HCT116 (cell line): ENCODE data around the gene IFNLR1. TPM values are rescaled to one million over a fixed set of nuclear protein-coding genes. Genes with fewer than 3 reads are reported as not detected.

ENCODE experiments used
- ATAC-seq: fragments of 200-7000 bp; cut with Tn5 transposase; 2 replicates; pipeline ENCODE4 v1.9.1; 2020; ENCODE audit warnings: mild to moderate bottlenecking, moderate library complexity
- BruUV-seq: library from RNA; stranded (reverse); fragments of 400-500 nt; replicated peaks from 2 replicates; lab custom pipeline; 2021; lab: Mats Ljungman, UMichigan
- CTCF ChIA-PET: fragments of 300-600 bp; sonication (Branson Sonifier 250); formaldehyde crosslinking; loops from one replicate; lab custom pipeline; 2021; ENCODE audit warnings: antibody characterized with exemption; lab: Charles Lee
- POLR2A ChIA-PET: fragments of 300-600, 350-600 bp; sonication (Branson Sonifier 250); formaldehyde crosslinking; loops from one replicate; lab custom pipeline; 2021; ENCODE audit warnings: antibody characterized with exemption; lab: Charles Lee
- RAD21 ChIA-PET, 2 experiments: fragments of 300-600 bp; sonication (Branson Sonifier 250); formaldehyde crosslinking; loops; one replicate each; lab custom pipeline; 2023; ENCODE audit warnings: low total read pairs in 2 of 2; ENCODE audit not compliant: uncharacterized antibody in 2 of 2, unreplicated experiment in 2 of 2, low non-redundant PET in 1 of 2; lab: Charles Lee
- DNase-seq: peaks from one replicate; pipeline ENCODE4 v3.0.0-alpha.2; 2010; ENCODE audit warnings: low read depth, low spot score
- H2AFZ ChIP-seq: fragments of 200-600 bp; shearing (Covaris generic), sonication (generic); 2 replicates; pipeline ENCODE4 v1.6.1; 2017; ENCODE audit warnings: low read depth, mixed run types, mixed read lengths, antibody characterized with exemption, low read length; ENCODE audit not compliant: poor library complexity, severe bottlenecking
- H3K27ac ChIP-seq: 2 replicates; pipeline ENCODE4 v1.5.1; 2012; ENCODE audit warnings: low read depth, low read length
- H3K27me3 ChIP-seq: fragments of 200-600 bp; sonication (generic); 2 replicates; pipeline ENCODE4 v1.6.1; 2016; ENCODE audit warnings: mixed run types, low read length, mixed read lengths; ENCODE audit not compliant: insufficient read depth
- H3K36me3 ChIP-seq, 2 experiments: fragments of 200-500 bp in 1 of 2; fragments of 200-600 bp in 1 of 2; sonication (Bioruptor generic) in 1 of 2; sonication (generic) in 1 of 2; 2 replicates each; pipeline versions ENCODE4 v1.5.1 to v1.6.1; 2014 to 2016; ENCODE audit warnings: low read length in 2 of 2, inconsistent platforms in 1 of 2, mixed read lengths in 1 of 2, mixed run types in 1 of 2; ENCODE audit not compliant: insufficient read depth in 2 of 2, control insufficient read depth in 1 of 2
- H3K4me1 ChIP-seq, 2 experiments: fragments of 200-600 bp in 1 of 2; sonication (generic) in 1 of 2; 2 replicates each; pipeline versions ENCODE4 v1.5.1 to v1.6.1; 2012 to 2017; ENCODE audit warnings: low read length in 2 of 2, inconsistent platforms in 1 of 2, mild to moderate bottlenecking in 1 of 2, mixed read lengths in 1 of 2, mixed run types in 1 of 2, moderate library complexity in 1 of 2; ENCODE audit not compliant: insufficient read depth in 2 of 2, control insufficient read depth in 1 of 2
- H3K4me2 ChIP-seq: fragments of 200-600 bp; sonication (generic); 2 replicates; pipeline ENCODE4 v1.6.1; 2017; ENCODE audit warnings: mixed run types, low read length, mixed read lengths
- H3K4me3 ChIP-seq, 2 experiments: fragments of 200-600 bp in 1 of 2; sonication (generic) in 1 of 2; replicated peaks in 1 of 2; 2 replicates each; pipeline ENCODE4 v1.5.1; 2011 to 2016; ENCODE audit warnings: low read length in 2 of 2, control low read depth in 1 of 2, low read depth in 1 of 2, mild to moderate bottlenecking in 1 of 2, mixed read lengths in 1 of 2, mixed run types in 1 of 2
- H3K79me2 ChIP-seq: fragments of 200-600 bp; sonication (generic); 2 replicates; pipeline ENCODE4 v1.6.1; 2017; ENCODE audit warnings: mild to moderate bottlenecking, mixed run types, low read length, moderate library complexity, mixed read lengths; ENCODE audit not compliant: insufficient read depth
- H3K9ac ChIP-seq: fragments of 200-600 bp; sonication (generic); 2 replicates; pipeline ENCODE4 v1.6.1; 2016; ENCODE audit warnings: low read length, mixed read lengths
- H3K9me2 ChIP-seq: fragments of 200-600 bp; sonication (generic), shearing (Covaris generic); 2 replicates; pipeline ENCODE4 v1.6.1; 2017; ENCODE audit warnings: mixed run types, mild to moderate bottlenecking, moderate library complexity; ENCODE audit not compliant: insufficient read depth
- H3K9me3 ChIP-seq, 2 experiments: fragments of 200-500 bp in 1 of 2; fragments of 200-600 bp in 1 of 2; sonication (Bioruptor generic) in 1 of 2; sonication (generic) in 1 of 2; 2 replicates each; pipeline ENCODE4 v1.6.1; 2014 to 2017; ENCODE audit warnings: low read length in 2 of 2, mixed read lengths in 2 of 2, inconsistent platforms in 1 of 2, low read depth in 1 of 2, mild to moderate bottlenecking in 1 of 2, mixed run types in 1 of 2, moderate library complexity in 1 of 2; ENCODE audit not compliant: control insufficient read depth in 1 of 2, insufficient read depth in 1 of 2
- H4K20me1 ChIP-seq: fragments of 200-600 bp; sonication (generic), shearing (Covaris generic); 2 replicates; pipeline ENCODE4 v1.6.1; 2017; ENCODE audit warnings: mixed run types, mild to moderate bottlenecking, moderate library complexity; ENCODE audit not compliant: insufficient read depth
- ATF3 ChIP-seq: IDR thresholded peaks from 2 replicates; pipeline ENCODE4 v1.6.1; 2012
- CBX3 ChIP-seq: IDR thresholded peaks from 2 replicates; pipeline ENCODE4 v1.6.1; 2012; ENCODE audit warnings: low read depth
- CEBPB ChIP-seq: IDR thresholded peaks from 2 replicates; pipeline ENCODE4 v1.6.1; 2012; ENCODE audit warnings: low read depth
- EGR1 ChIP-seq: IDR thresholded peaks from 2 replicates; pipeline ENCODE4 v1.6.1; 2012; ENCODE audit warnings: low read depth
- ELF1 ChIP-seq: IDR thresholded peaks from 2 replicates; pipeline ENCODE4 v1.6.1; 2012; ENCODE audit warnings: low read depth, borderline replicate concordance
- FOSL1 ChIP-seq: IDR thresholded peaks from 2 replicates; pipeline ENCODE4 v1.6.1; 2012; ENCODE audit warnings: low read depth
- JUND ChIP-seq: IDR thresholded peaks from 2 replicates; pipeline ENCODE4 v1.6.1; 2012
- MAX ChIP-seq: IDR thresholded peaks from 2 replicates; pipeline ENCODE4 v1.6.1; 2012
- POLR2A ChIP-seq: IDR thresholded peaks from 2 replicates; pipeline ENCODE4 v1.7.0; 2011; ENCODE audit warnings: borderline replicate concordance; ENCODE audit not compliant: insufficient read depth, insufficient read length; ENCODE audit errors: extremely low read depth
- REST ChIP-seq: IDR thresholded peaks from 2 replicates; pipeline ENCODE4 v1.6.1; 2012; ENCODE audit warnings: low read depth
- SP1 ChIP-seq: IDR thresholded peaks from 2 replicates; pipeline ENCODE4 v1.6.1; 2012; ENCODE audit warnings: low read depth
- ZFX ChIP-seq: fragments of 450-650 bp; IDR thresholded peaks from 2 replicates; pipeline ENCODE4 v1.6.1; 2017
- intact Hi-C: fragments of 100-400 bp; cut with micrococcal nuclease; formaldehyde crosslinking; loops from 2 replicates; pipeline ENCODE4 v1.10.0; 2022
- total RNA-seq: library from RNA; stranded (reverse); gene quantifications from one replicate; pipeline ENCODE4 v1.2.1, GENCODE V29; 2021; ENCODE audit not compliant: unreplicated experiment

IFNLR1 gene
- total RNA-seq, 1 experiment from 2014 or later: 7.6 TPM

DNA sequence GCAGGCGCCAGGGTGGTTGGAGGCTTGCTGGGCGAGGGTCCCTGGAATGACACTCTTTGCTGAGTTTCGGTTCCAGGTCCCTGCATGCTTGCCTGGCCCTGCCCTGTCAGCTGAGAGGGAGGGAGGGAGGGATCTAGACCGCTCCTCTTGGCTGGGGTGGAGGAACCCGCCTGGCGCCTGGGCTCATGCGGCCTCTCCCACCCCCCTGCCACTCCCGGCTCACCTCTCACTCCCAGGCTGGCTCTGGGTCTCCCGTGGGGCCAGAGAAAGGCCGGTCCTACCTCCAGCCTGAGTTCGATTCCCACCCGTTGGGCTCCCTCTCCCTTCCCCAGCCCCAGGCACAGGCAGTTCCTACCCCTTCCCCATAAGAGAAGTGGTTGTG, 19.0 kb upstream of the IFNLR1 start:
- POLR2A ChIA-PET: interaction anchor here (1.3 kb wide), 1 partner anchor 112 kb away, joined by 3 read pairs; no protein-coding TSS in a partner anchor
- H3K27ac ChIP-seq: no peak overlapping the region
- RAD21 ChIA-PET: no interaction called here
- TF ChIP-seq REST: no peak
- TF ChIP-seq, all 23 proteins: peak for 0
- Histone ChIP-seq H3K9me2 (no peaks in the 10 kb centered on the region), H3K27me3 (no peaks in the 10 kb centered on the region), H3K9ac (no peak overlapping the region), H3K79me2 (no peaks in the 10 kb centered on the region), H3K4me2 (no peak overlapping the region), H2AFZ (no peak overlapping the region), H3K9me3 (no peaks in the 10 kb centered on the region), H3K36me3 (no peaks in the 10 kb centered on the region), H4K20me1 (no peaks in the 10 kb centered on the region), H3K4me1 (peaks cover 15 to 31% of the 10 kb centered on the region in 2 experiments), H3K4me3 (no peak overlapping the region)
- DNase-seq: no peak
- intact Hi-C loops: no loop called here
- CTCF ChIA-PET: interaction anchor here (2.5 kb wide), 1 partner anchor 186 kb away, joined by 9 read pairs; no protein-coding TSS in a partner anchor
- no peak for ATAC-seq
- BruUV-seq: no TSS peak

- Histone ChIP-seq H3K9ac (no peak overlapping the region), H3K4me1 (peaks cover 15 to 31% of the 10 kb centered on the region in 2 experiments), H3K79me2 (no peaks in the 10 kb centered on the region), H3K27me3 (no peaks in the 10 kb centered on the region), H3K9me3 (no peaks in the 10 kb centered on the region), H4K20me1 (no peaks in the 10 kb centered on the region), H2AFZ (no peak overlapping the region), H3K9me2 (no peaks in the 10 kb centered on the region), H3K27ac (no peak overlapping the region), H3K4me3 (no peak overlapping the region), H3K4me2 (no peak overlapping the region), H3K36me3 (no peaks in the 10 kb centered on the region)
- intact Hi-C loops: no loop called here
- BruUV-seq: no TSS peak
- DNase-seq (no peak), ATAC-seq (no peak)
- ChIA-PET POLR2A (interaction anchor here (1.3 kb wide), 1 partner anchor 112 kb away, joined by 3 read pairs; no protein-coding TSS in a partner anchor), CTCF (interaction anchor here (2.5 kb wide), 1 partner anchor 186 kb away, joined by 9 read pairs; no protein-coding TSS in a partner anchor), RAD21 (no interaction called here)
- no peak for TF ChIP-seq FOSL1
- no peak for TF ChIP-seq ATF3
- no peak for TF ChIP-seq MAX
- no peak for TF ChIP-seq CBX3
- TF ChIP-seq EGR1: no peak
- no peak for TF ChIP-seq SP1
- no peak for TF ChIP-seq JUND
- TF ChIP-seq POLR2A: no peak
- no peak for TF ChIP-seq REST
- no peak for TF ChIP-seq ELF1
- no peak for TF ChIP-seq ZFX
- TF ChIP-seq CEBPB: no peak
Measured at GRCh38 chr1:24205345-24206082, 18.4 kb upstream of the IFNLR1 start.
